GM12872 (cell line): ENCODE data around the gene GIMAP1.

Source experiments
- TF ChIP-seq, protein P1 (sequence below): IDR thresholded peaks from 3 replicates; pipeline ENCODE4 v1.5.1; 2011; ENCODE audit warnings: low read depth, mild to moderate bottlenecking, low read length, moderate library complexity; ENCODE audit not compliant: insufficient read depth

GIMAP1 gene

DNA sequence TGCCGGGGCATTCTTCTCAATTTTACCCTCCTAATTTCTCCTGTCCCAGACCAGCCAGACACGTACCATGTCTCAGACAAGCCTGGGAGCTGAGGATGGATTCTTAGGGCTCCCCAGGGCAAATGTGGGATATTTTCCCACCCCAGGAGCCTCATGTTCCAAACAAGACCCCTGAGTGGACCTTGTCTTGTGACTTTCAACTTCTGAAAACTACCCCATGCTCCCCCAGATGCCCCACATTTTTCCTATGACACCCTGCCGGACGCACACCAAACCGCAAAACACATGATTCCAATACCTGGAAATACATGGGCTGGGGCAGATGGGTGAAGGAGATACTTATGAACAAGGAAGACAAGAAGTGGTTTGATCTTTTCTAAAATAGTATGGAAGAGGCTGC is 21.7 kb downstream of the GIMAP1 start:
- TF ChIP-seq, protein P1, sequence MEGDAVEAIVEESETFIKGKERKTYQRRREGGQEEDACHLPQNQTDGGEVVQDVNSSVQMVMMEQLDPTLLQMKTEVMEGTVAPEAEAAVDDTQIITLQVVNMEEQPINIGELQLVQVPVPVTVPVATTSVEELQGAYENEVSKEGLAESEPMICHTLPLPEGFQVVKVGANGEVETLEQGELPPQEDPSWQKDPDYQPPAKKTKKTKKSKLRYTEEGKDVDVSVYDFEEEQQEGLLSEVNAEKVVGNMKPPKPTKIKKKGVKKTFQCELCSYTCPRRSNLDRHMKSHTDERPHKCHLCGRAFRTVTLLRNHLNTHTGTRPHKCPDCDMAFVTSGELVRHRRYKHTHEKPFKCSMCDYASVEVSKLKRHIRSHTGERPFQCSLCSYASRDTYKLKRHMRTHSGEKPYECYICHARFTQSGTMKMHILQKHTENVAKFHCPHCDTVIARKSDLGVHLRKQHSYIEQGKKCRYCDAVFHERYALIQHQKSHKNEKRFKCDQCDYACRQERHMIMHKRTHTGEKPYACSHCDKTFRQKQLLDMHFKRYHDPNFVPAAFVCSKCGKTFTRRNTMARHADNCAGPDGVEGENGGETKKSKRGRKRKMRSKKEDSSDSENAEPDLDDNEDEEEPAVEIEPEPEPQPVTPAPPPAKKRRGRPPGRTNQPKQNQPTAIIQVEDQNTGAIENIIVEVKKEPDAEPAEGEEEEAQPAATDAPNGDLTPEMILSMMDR: no peak

DNA sequence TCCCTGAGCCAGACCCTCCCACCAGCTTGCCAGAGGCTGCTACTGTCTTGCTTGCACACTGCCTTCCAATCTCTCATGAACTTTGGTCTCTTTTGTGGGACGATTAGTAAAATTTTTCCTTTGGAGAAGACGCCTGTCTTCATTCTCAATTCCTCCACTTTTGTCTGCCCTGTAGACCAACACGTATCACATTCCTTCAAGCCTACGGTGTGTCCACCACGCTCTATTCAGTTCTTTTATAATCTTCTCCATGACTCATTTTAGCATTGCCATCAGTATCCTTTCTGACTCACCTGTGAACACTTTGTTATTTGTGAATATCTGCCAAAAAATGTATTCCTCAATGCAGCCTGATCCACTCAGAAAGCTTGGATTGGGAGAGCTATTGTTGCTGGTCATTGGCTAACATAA is 22.2 kb downstream of the GIMAP1 start:
- TF ChIP-seq, protein P1: no peak

DNA sequence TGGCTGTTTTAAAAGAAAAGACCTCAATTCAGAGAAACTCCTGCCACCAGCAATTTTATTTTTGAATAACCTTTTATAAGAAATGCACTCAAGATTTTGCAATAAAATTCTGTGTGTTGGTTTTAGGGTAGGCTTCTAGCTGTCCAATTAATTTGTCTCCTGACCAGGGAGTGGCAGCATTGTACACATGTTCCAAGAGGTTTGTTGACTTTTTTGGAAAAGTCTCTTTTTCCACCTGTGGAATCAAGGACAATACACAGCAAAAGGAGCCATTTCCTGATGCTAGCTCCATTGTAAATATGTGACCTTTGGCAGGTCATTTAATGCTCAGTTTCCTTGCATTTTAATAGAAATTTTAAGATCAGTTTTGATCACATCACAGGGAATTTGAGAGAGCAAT is 22.6 kb downstream of the GIMAP1 start:
- TF ChIP-seq, protein P1: no peak

DNA sequence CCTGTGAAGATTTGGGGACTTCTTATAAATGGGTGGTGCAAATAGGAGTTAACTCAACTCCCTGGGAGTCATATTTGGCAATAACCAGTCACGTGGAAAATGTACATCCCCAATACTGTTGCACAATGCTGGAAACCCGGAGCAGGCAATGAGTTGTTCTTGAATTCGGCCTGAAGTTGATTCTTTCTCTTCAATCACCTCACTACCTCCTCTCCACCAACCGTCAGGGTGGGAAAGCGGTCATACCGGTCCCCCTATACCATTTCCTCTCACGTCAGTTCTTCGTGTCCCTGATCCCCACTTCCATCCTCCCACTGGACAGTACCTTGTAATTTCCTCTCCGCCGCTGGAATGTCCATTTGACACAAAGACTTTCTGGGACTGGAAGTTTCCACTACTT is 23.6 kb downstream of the GIMAP1 start:
- TF ChIP-seq, protein P1: no peak

DNA sequence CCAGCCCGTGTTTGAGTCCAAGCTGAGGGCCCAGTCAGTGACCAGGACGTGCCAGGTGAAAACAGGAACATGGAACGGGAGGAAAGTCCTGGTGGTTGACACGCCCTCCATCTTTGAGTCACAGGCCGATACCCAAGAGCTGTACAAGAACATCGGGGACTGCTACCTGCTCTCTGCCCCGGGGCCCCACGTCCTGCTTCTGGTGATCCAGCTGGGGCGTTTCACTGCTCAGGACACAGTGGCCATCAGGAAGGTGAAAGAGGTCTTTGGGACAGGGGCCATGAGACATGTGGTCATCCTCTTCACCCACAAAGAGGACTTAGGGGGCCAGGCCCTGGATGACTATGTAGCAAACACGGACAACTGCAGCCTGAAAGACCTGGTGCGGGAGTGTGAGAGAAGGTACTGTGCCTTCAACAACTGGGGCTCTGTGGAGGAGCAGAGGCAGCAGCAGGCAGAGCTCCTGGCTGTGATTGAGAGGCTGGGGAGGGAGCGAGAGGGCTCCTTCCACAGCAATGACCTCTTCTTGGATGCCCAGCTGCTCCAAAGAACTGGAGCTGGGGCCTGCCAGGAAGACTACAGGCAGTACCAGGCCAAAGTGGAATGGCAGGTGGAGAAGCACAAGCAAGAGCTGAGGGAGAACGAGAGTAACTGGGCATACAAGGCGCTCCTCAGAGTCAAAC is 26.0 kb downstream of the GIMAP1 start:
- TF ChIP-seq, protein P1: no peak

DNA sequence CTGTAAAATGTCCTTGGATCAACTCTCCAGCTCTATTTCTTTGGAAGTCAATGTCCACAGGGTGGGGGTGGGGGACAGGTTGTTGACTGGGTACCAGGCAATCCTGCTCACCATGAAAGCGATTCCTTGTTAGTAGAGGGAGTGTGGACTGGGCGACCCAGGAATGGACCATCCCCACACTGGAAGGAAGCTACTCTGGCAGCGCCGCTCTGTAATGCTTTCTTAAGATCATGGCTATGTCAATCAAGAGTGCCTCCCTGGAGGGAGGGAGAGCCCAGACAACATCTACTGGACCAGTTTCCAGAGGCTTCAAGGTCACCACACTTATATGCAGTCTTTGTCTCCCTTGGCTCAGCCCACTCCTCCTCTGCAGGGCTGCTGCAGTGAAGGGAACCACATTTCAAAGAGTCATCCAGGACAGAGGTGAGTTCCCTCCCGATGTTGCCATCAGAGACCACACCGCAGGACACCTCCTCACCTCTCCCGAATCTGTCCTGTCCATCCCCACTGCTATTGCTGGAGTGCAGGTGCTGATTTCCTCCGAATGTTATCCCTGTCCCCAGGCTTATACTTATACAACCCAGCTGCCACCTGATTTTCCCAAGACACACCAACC is 27.7 kb downstream of the GIMAP1 start:
- TF ChIP-seq, protein P1: no peak

DNA sequence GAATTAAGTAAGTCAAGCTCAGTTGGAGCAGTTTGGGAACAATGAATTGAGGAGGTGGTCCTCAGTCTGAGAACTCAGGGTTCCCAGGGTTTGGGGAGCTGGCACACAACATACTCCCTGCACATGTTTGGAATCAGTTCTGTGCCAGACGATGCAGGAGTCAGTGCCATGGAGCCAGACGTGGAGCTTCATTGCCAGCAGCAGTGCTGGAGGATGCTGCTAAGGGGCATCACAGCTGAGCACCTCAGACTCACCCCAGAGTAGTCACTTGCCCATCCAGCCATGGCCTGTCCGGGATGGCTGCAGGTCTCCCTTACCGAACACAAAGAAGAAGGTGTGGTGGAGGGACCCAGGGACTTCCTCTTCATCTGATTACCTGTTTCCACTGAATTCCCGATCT is 28.7 kb downstream of the GIMAP1 start:
- TF ChIP-seq, protein P1: no peak
